Smooth muscle cell (in vitro differentiated cells): Measurements from ENCODE around the gene EPHB4. TPM values are rescaled to one million over a fixed set of nuclear protein-coding genes. Genes with fewer than 3 reads are reported as not detected.
"Not testable (repeated sequence)": the region's sequence is repeated elsewhere in the genome, so short reads cannot be mapped to it uniquely, and the experiment has no call there.

Experiments used
- DNase-seq: peaks from one replicate; lab custom pipeline; 2025; ENCODE audit not compliant: unreplicated experiment; lab: John Stamatoyannopoulos, UW
- H2AFZ ChIP-seq: fragments of 200-600 bp; sonication (generic); 2 replicates; pipeline ENCODE4 v1.6.0; 2016; ENCODE audit warnings: antibody characterized with exemption, low read depth, mild to moderate bottlenecking
- H3F3A ChIP-seq: fragments of 200-600 bp; sonication (generic); 2 replicates; pipeline ENCODE4 v1.6.0; 2017; ENCODE audit warnings: antibody characterized with exemption, low read depth
- H3K27ac ChIP-seq: fragments of 200-600 bp; sonication (generic); 2 replicates; pipeline ENCODE4 v1.5.1; 2016; ENCODE audit warnings: low read depth, mild to moderate bottlenecking
- H3K27me3 ChIP-seq: fragments of 200-600 bp; sonication (generic); 2 replicates; pipeline ENCODE4 v1.6.1; 2016; ENCODE audit warnings: low read depth, mild to moderate bottlenecking
- H3K36me3 ChIP-seq: fragments of 200-600 bp; sonication (generic); 2 replicates; pipeline ENCODE4 v1.5.1; 2016; ENCODE audit warnings: low read depth
- H3K4me1 ChIP-seq: fragments of 200-600 bp; sonication (generic); 2 replicates; pipeline ENCODE4 v1.5.1; 2016; ENCODE audit warnings: low read depth
- H3K4me2 ChIP-seq: fragments of 200-600 bp; sonication (generic); 2 replicates; pipeline ENCODE4 v1.6.0; 2016; ENCODE audit warnings: mild to moderate bottlenecking
- H3K4me3 ChIP-seq: fragments of 200-600 bp; sonication (generic); 2 replicates; pipeline ENCODE4 v1.5.1; 2016; ENCODE audit warnings: mild to moderate bottlenecking
- H3K79me2 ChIP-seq: fragments of 200-600 bp; sonication (generic); 2 replicates; pipeline ENCODE4 v1.6.0; 2016; ENCODE audit warnings: low read depth, mild to moderate bottlenecking
- H3K9ac ChIP-seq: fragments of 200-600 bp; sonication (generic); 2 replicates; pipeline ENCODE4 v1.6.0; 2016; ENCODE audit warnings: low read depth
- H3K9me3 ChIP-seq: fragments of 200-600 bp; sonication (generic); replicated peaks from 2 replicates; pipeline ENCODE4 v1.5.1; 2016; ENCODE audit warnings: low read depth
- H4K20me1 ChIP-seq: fragments of 200-600 bp; sonication (generic); 2 replicates; pipeline ENCODE4 v1.6.0; 2016; ENCODE audit warnings: low read depth
- WGBS: methylation state at CpG from one replicate; pipeline ENCODE4 v1.1.7; 2016; ENCODE audit warnings: low lambda C conversion rate; 5-methylcytosine and 5-hydroxymethylcytosine counted together
- polyA plus RNA-seq: library from polyadenylated mRNA; unstranded; fragments of >200 nt; fragmentation: Nextera tagmentation; extraction: Ambion mirVana; gene quantifications from 2 replicates; pipeline ENCODE4 v1.2.1, GENCODE V29; 2016
- total RNA-seq: library from RNA; depleted of rRNA; stranded (reverse); fragments of >200 nt; gene quantifications from 2 replicates; pipeline ENCODE4 v1.2.3, GENCODE V29; 2014
- TF ChIP-seq, protein P1 (sequence below): fragments of 200-600 bp; sonication (generic); IDR thresholded peaks from 2 replicates; pipeline ENCODE4 v1.5.1; 2017; ENCODE audit warnings: borderline replicate concordance, mild to moderate bottlenecking, antibody characterized with exemption; ENCODE audit not compliant: insufficient read depth, poor library complexity, severe bottlenecking

The EPHB4 gene
- total and polyA plus RNA-seq, 2 experiments from 2014 or later = 49.4 to 50.5 TPM

- WGBS = 91% methylated on average over 9 of the region's 9 CpGs
- peaks cover 11% of the 10 kb centered on the region for H3K36me3 ChIP-seq
- no peaks in the 10 kb centered on the region for H3K4me1 ChIP-seq
- H3K27ac ChIP-seq = no peak overlapping the region
- no peaks in the 10 kb centered on the region for H3K79me2 ChIP-seq
- no peak overlapping the region for H2AFZ ChIP-seq
- H3K9me3 ChIP-seq = no peaks in the 10 kb centered on the region
- H3K27me3 ChIP-seq = no peaks in the 10 kb centered on the region
- no peaks in the 10 kb centered on the region for H3F3A ChIP-seq
- no peak overlapping the region for H3K9ac ChIP-seq
- peaks cover 20% of the 10 kb centered on the region for H4K20me1 ChIP-seq
- H3K4me3 ChIP-seq = no peak overlapping the region
- H3K4me2 ChIP-seq = no peak overlapping the region
- no peak for DNase-seq
- TF ChIP-seq, protein P1, sequence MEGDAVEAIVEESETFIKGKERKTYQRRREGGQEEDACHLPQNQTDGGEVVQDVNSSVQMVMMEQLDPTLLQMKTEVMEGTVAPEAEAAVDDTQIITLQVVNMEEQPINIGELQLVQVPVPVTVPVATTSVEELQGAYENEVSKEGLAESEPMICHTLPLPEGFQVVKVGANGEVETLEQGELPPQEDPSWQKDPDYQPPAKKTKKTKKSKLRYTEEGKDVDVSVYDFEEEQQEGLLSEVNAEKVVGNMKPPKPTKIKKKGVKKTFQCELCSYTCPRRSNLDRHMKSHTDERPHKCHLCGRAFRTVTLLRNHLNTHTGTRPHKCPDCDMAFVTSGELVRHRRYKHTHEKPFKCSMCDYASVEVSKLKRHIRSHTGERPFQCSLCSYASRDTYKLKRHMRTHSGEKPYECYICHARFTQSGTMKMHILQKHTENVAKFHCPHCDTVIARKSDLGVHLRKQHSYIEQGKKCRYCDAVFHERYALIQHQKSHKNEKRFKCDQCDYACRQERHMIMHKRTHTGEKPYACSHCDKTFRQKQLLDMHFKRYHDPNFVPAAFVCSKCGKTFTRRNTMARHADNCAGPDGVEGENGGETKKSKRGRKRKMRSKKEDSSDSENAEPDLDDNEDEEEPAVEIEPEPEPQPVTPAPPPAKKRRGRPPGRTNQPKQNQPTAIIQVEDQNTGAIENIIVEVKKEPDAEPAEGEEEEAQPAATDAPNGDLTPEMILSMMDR = no peak
These were observed 9.0 kb downstream of the EPHB4 start for GRCh38 chr7:100818366-100818765.

GRCh38 chr7:100817097-100817496 is 10.2 kb downstream of the EPHB4 start:
- Histone ChIP-seq H3K27ac (no peak overlapping the region), H3K4me3 (no peak overlapping the region), H4K20me1 (peaks cover 8% of the 10 kb centered on the region), H3K4me2 (no peak overlapping the region), H3K4me1 (no peaks in the 10 kb centered on the region), H3K79me2 (no peaks in the 10 kb centered on the region), H3K27me3 (no peaks in the 10 kb centered on the region), H3K9me3 (no peaks in the 10 kb centered on the region), H3F3A (no peaks in the 10 kb centered on the region), H2AFZ (no peak overlapping the region), H3K36me3 (peaks cover 11% of the 10 kb centered on the region), H3K9ac (no peak overlapping the region)
- TF ChIP-seq, protein P1 = no peak
- DNase-seq = no peak
- WGBS = 95% methylated on average over 19 of the region's 19 CpGs

- not testable (repeated sequence) for H3K9ac ChIP-seq, H4K20me1 ChIP-seq, H3K79me2 ChIP-seq, H3K4me1 ChIP-seq, H2AFZ ChIP-seq, H3K4me2 ChIP-seq, DNase-seq, H3K27ac ChIP-seq, H3K27me3 ChIP-seq, H3K4me3 ChIP-seq, H3F3A ChIP-seq, H3K9me3 ChIP-seq
- 96% methylated on average over 16 of the region's 16 CpGs for WGBS
- peaks cover 11% of the 10 kb centered on the region for H3K36me3 ChIP-seq
These were observed 10.8 kb downstream of the EPHB4 start for GRCh38 chr7:100816515-100816914.

GRCh38 chr7:100812729-100813128 is 14.6 kb downstream of the EPHB4 start:
- H3K4me2 ChIP-seq = no peak overlapping the region
- 97% methylated on average over 19 of the region's 22 CpGs for WGBS
- no peak overlapping the region for H3K4me3 ChIP-seq
- H3K79me2 ChIP-seq = no peaks in the 10 kb centered on the region
- H4K20me1 ChIP-seq = peaks cover 32% of the 10 kb centered on the region
- no peaks in the 10 kb centered on the region for H3K27me3 ChIP-seq
- TF ChIP-seq, protein P1 = no peak
- DNase-seq = no peak
- no peak overlapping the region for H2AFZ ChIP-seq
- no peaks in the 10 kb centered on the region for H3K4me1 ChIP-seq
- H3K9me3 ChIP-seq = no peaks in the 10 kb centered on the region
- no peak overlapping the region for H3K9ac ChIP-seq
- H3K36me3 ChIP-seq = peaks cover 11% of the 10 kb centered on the region
- H3F3A ChIP-seq = no peaks in the 10 kb centered on the region
- H3K27ac ChIP-seq = no peak overlapping the region
